HK-2 (cell line): ENCODE results near the gene MTCH2.

Experiments used
- DNase-seq: peaks from one replicate; pipeline ENCODE4 v3.0.0-alpha.2; 2018; ENCODE audit not compliant: unreplicated experiment

MTCH2 gene

GRCh38 chr11:47589977-47590861, 52.1 kb downstream of the MTCH2 start:
- no peak for DNase-seq

- DNase-seq, result no peak
These were observed 52.8 kb downstream of the MTCH2 start for GRCh38 chr11:47589584-47589976.

DNA sequence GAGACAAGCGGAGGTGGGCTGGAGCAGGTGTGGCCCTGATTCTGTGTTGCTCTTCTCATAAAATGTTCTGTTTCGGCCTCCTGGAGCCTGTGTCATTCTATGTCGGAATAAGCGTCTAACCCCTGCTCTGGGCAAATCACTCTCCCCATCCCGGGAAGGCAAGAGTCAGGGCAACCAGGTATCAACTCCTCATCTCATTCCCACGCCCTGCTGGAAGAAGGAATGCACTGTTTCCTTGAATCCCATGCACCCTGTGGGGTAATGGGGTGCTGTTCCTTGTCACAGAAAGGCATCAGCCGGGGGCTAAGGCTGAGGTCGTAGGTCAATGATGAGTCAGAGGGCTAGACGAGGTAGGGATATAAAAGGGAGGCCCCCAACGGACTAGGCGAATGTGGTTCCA, 53.2 kb downstream of the MTCH2 start:
- DNase-seq, result no peak

GRCh38 chr11:47587723-47588326, 54.5 kb downstream of the MTCH2 start:
- no peak for DNase-seq

DNA sequence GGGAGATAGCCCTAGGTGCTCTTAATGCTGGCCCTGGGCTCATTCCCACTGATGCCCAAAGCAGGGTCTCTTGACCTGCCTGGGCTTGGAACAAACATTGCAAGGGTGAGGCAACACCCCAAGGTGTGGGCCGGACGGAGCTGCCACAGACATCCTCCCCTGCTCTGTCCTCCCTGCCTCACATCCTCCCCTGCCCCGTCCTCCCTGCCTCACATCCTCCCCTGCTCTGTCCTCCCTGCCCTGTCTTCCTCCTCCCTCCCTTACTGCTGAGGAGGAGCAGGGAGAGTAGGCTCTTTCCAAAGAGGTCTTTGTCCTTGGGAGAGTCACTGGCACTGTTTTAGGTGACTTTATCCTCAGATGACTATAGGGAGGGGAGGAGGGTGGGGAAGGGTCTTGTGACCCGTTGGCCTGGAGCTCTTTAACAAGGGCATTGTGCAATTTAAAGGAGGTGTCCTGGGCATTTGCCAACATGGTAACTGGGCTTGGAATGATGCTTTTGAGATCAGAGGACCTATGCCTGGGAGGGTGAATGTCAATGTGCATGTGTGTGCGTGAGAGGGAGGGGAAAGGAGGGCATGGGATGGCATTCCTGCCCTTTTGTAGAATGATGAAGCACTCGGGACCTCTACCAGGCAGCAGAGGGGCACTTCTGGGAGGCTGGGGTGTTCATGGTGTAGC, 55.2 kb downstream of the MTCH2 start:
- no peak for DNase-seq

DNA sequence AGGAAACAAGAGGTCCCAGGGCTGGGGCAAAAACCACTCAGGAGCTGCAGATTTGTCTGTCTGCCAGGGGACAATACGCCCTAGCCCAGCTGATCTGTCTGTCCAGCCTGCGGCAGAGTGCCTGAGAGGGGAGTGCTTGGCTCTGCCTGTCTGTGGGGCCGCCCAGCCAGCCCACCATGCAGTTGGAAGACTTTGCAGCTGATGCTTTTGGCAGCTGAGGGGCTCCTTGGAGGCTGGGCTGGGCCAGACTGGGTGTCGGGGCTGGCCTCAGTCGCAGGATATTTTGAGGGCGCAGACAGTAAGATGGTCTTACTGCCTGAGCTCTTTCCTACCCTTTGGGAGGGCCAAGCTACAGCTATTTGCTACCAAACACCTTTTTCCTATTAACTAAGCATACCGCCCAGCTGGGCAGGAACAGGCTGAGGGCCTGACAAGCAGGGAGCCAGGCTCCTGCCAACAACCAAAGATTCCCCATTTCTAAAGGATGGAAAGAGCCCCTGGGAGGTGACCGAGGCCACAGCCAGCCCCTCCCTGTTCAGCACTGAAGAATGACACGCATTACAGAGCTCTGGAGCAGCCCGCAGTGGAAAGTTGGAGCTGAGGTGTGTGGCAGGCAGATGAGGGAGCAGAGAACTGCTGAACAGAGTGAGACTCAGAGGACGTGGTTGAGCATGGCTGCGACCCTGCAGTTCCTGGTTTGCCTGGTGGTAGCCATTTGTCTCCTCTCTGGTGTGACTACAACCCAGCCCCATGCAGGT, 56.1 kb downstream of the MTCH2 start, which contains the start of gene FAM180B:
TSS of gene FAM180B (plus strand) at position 581 of the 758 bp plus-strand sequence. CDS start at position 672, 91 bp downstream.
- no peak for DNase-seq

DNA sequence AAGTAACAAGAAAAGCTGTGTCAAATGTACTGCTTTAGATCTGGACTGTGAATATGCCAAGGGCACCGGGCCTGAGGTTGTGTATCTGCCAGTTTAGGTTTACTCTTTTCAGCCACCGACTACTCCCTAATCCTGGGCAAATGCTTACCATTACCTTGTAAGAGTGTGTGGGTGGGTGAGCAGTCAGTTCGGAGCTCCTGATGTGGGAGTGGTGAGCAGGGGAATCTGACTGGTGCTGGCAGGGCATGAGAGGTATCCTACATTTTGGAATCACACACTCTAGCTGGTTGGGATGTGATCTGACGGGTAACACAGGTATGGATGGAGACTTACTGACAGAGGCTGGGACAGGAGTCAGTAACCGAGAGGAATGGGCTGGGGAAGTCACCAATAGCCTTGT, 58.5 kb downstream of the MTCH2 start:
- DNase-seq, result no peak

- peak; percentile 85 for DNase-seq
These were observed 63.5 kb downstream of the MTCH2 start, which contains the start of the genes KBTBD4 and NDUFS3 for GRCh38 chr11:47578524-47579494. Gene KBTBD4 (minus strand): TSS chr11:47578970. CDS start chr11:47578951, 19 bp downstream. Gene NDUFS3 (plus strand): TSS chr11:47579074. CDS start chr11:47579092, 18 bp downstream.

- DNase-seq, result no peak
These were observed 64.8 kb downstream of the MTCH2 start for GRCh38 chr11:47577460-47578041.

- no peak for DNase-seq
These were observed 69.0 kb downstream of the MTCH2 start for GRCh38 chr11:47573321-47573720.

GRCh38 chr11:47572715-47573255, 69.6 kb downstream of the MTCH2 start:
- no peak for DNase-seq

GRCh38 chr11:47571895-47572294, 70.5 kb downstream of the MTCH2 start:
- no peak for DNase-seq

- no peak for DNase-seq
These were observed 71.0 kb downstream of the MTCH2 start for GRCh38 chr11:47571357-47571729.

DNA sequence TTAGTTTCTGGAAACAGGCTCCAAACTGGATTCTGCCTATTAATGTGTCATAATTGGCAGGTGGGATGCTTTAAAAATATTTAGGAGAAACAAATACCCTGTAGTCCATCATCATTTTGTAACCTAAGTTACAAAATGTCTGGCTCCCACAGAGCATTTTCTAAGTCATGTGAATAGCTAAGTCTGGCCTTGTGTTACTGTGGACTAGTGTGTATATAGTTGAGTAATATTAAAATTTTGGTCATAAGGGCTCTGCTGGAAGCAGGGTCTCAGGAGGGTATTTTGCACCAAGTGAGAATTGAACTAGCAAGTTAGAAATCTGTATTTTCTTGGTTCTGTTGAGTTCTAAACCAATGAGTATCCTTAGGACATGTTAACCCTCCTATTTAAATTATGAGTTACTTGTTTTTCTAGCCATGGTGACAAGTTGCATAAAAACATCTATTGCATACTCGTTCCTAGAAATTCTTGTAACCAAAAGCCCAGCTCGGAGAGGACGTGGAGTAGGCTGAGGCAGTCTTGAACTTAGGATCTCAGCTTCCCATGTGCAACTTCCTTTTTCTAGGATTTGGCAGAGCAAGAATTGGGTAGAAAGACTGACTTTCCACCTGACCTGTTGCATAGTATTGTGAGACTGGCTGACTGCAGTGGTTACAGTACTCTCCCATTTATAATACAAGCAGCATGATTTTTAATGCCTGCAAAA, 71.6 kb downstream of the MTCH2 start:
- DNase-seq, result no peak

DNA sequence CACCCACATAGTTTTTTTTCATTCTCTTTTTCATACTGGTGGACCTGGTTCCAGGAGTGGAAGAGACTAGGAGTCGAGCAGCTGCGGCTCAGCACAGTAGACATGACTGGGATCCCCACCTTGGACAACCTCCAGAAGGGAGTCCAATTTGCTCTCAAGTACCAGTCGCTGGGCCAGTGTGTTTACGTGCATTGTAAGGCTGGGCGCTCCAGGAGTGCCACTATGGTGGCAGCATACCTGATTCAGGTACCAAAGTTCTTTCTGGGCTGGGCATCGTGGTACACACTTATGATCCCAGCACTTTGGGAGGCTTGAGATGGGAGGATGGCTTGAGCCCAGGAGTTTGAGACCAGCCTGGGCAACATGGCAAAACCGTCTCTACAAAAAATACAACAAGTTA, 72.7 kb downstream of the MTCH2 start:
- DNase-seq, result no peak
